Esophagus (tissue), 2 donors: ENCODE results near the gene TLE4. TPM values are rescaled to one million over a fixed set of nuclear protein-coding genes. Genes with fewer than 3 reads are reported as not detected.
"Not testable (repeated sequence)": the region's sequence is repeated elsewhere in the genome, so short reads cannot be mapped to it uniquely, and the experiment has no call there.

Experiments used
- H3K27ac ChIP-seq, 2 donors: one replicate each; pipeline ENCODE4 v1.5.1; 2013; ENCODE audit warnings: low read depth in 2 of 2, mild to moderate bottlenecking in 2 of 2, inconsistent platforms in 1 of 2, low read length in 1 of 2, moderate library complexity in 1 of 2
- H3K27me3 ChIP-seq, 2 donors: one replicate each; pipeline ENCODE4 v1.6.1; 2013; ENCODE audit warnings: low read length in 2 of 2, control low read depth in 1 of 2, mild to moderate bottlenecking in 1 of 2; ENCODE audit not compliant: insufficient read depth in 2 of 2, control insufficient read depth in 1 of 2
- H3K36me3 ChIP-seq, 2 donors: one replicate each; pipeline ENCODE4 v1.6.1; 2013; ENCODE audit warnings: low read length in 1 of 2; ENCODE audit not compliant: control insufficient read depth in 2 of 2, insufficient read depth in 2 of 2
- H3K4me1 ChIP-seq, 2 donors: one replicate each; pipeline ENCODE4 v1.6.1; 2013; ENCODE audit warnings: low read length in 1 of 2; ENCODE audit not compliant: control insufficient read depth in 2 of 2, insufficient read depth in 2 of 2
- H3K4me3 ChIP-seq, 2 donors: one replicate each; pipeline ENCODE4 v1.5.1; 2013; ENCODE audit warnings: low read length in 2 of 2, mild to moderate bottlenecking in 2 of 2, low read depth in 1 of 2, moderate library complexity in 1 of 2
- H3K9me3 ChIP-seq, 2 donors: one replicate each; pipeline ENCODE4 v1.6.1; 2013; ENCODE audit warnings: mild to moderate bottlenecking in 2 of 2, low read depth in 1 of 2, low read length in 1 of 2, moderate library complexity in 1 of 2; ENCODE audit not compliant: control insufficient read depth in 2 of 2, insufficient read depth in 1 of 2
- WGBS, 2 donors: extraction: QIAGEN DNeasy Blood & Tissue Kit; methylation state at CpG; one replicate each; pipeline ENCODE4 v1.1.7; 2013; 5-methylcytosine and 5-hydroxymethylcytosine counted together
- polyA plus RNA-seq, 2 donors: library from polyadenylated mRNA; stranded (reverse); fragments of 200-250 nt; gene quantifications; one replicate each; pipeline ENCODE4 v1.2.3, GENCODE V29; 2013
- donor health status: healthy with polysubstance abuse.
- donor health status: Bipolar disorder and iron deficiency.

TLE4 gene
- polyA plus RNA-seq, 2 donors = 8.5 to 12.9 TPM

DNA sequence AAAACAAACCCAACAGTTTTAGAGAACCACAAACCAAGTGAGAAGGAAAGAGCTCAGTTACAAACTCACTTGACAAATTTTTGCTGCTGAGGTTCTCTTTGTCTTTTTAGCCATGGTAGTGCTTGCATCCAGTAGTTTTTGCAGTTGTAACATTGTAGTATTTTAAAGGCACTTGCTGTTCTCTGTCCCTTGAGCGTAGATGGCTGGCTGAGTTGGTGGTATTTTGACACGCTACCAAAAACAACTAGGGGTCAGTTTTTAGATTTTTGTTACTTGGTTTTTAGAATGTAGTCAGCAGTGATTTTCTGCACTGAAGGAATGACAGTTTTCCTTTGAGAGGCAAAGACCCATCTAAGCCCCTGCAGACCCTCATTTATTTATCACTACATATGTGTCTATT lies 58.0 kb downstream of the TLE4 start:
- no peak overlapping the region for H3K27ac ChIP-seq
- WGBS, 2 donors = 95 to 100% methylated on average over 2 of the region's 2 CpGs
- H3K4me3 ChIP-seq = no peak overlapping the region
- no peaks in the 10 kb centered on the region for H3K36me3 ChIP-seq
- H3K27me3 ChIP-seq = no peaks in the 10 kb centered on the region
- H3K9me3 ChIP-seq = no peaks in the 10 kb centered on the region
- H3K4me1 ChIP-seq = no peaks in the 10 kb centered on the region

DNA sequence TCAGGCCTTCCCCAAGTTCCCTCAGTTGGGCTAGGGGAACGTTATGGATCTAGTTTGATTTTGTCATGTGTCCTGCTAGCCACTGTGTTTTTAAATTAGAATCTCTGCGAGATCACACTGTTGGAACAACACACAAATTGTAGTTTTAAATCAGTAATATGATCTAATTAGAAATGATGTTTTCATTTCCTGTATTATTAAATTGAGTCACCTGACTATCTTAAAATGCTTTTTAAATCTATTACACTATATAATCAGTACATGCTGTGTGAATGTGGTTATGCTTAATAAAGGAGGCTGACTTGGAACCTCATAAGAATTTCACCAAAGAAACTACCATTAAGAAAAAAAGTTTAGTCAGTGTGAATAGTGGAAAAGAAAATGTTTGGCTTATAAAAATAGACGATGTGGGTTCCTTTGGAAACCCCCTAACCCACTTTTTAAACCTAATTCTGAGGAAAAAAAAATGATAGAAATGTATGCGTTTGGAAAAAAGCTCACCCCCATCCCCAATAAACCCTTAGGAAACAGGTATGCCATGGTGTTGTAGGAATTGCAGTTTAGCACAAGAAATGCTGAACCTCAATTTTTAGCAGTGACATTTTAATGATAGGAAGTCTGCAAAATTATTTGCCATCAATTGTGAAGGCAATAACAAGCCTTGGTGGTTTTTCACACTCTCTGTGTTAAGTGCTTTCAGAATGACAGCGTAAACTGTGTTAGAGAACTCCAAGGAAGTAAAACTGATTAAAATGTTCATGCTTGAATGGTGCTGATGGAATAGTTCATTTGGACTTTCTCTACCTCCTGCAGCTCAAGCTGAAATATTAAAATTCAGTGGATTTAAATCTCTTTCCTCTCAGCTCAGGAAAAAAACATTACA lies 59.0 kb downstream of the TLE4 start:
- no peaks in the 10 kb centered on the region for H3K4me1 ChIP-seq
- no peaks in the 10 kb centered on the region for H3K9me3 ChIP-seq
- H3K27me3 ChIP-seq = no peaks in the 10 kb centered on the region
- no peak overlapping the region for H3K27ac ChIP-seq
- 77 to 80% methylated on average over 5 of the region's 5 CpGs for WGBS, 2 donors
- H3K36me3 ChIP-seq = no peaks in the 10 kb centered on the region
- H3K4me3 ChIP-seq = no peak overlapping the region

DNA sequence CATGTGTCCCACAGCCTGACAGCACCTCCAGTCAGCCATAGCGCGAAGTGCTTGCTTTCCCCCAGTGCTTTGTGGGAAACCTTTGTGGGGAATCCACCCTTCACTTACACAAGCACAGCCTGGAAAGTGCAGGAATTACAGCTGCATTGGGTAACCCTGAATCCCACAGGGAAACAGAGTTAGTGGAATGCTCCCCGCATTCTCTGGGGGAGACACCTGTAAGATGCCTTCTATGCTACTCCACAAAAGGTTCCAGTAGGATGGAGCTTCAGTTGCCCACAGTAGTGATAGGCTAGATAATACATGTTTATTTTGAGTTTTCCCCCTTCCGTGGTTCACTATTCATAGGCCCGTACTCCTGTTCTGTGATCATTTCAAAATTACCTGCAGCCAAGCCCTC lies 60.3 kb downstream of the TLE4 start:
- H3K9me3 ChIP-seq = no peaks in the 10 kb centered on the region
- no peaks in the 10 kb centered on the region for H3K36me3 ChIP-seq
- WGBS, 2 donors = 97 to 98% methylated on average over 5 of the region's 5 CpGs
- no peak overlapping the region for H3K4me3 ChIP-seq
- no peak overlapping the region for H3K27ac ChIP-seq
- no peaks in the 10 kb centered on the region for H3K4me1 ChIP-seq
- H3K27me3 ChIP-seq = no peaks in the 10 kb centered on the region

DNA sequence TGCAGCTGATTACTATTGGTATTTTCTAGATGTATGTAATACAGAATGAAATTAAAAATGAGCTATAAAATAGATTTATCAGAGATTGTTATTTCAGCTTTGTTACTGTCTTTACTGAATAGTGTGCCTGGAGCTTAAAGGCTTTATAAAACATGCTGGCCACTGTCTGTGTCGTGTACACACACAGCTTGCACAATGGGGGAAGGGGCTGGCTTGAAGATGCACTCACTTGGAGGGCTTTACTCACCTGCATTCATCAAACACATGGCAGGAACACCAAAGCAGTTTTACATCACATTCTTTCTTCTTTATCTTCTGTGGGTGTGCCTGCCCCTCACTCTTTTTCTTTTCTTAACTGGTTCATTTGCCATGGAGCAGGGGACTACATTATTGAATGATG lies 60.9 kb downstream of the TLE4 start:
- H3K27me3 ChIP-seq = no peaks in the 10 kb centered on the region
- H3K27ac ChIP-seq = no peak overlapping the region
- no peaks in the 10 kb centered on the region for H3K9me3 ChIP-seq
- H3K36me3 ChIP-seq = no peaks in the 10 kb centered on the region
- H3K4me3 ChIP-seq = no peak overlapping the region
- H3K4me1 ChIP-seq = no peaks in the 10 kb centered on the region
- WGBS, 2 donors = 80 to 92% methylated on average over 1 of the region's 1 CpG

GRCh38 chr9:79633558-79633957 lies 61.8 kb downstream of the TLE4 start:
- H3K9me3 ChIP-seq = no peaks in the 10 kb centered on the region

DNA sequence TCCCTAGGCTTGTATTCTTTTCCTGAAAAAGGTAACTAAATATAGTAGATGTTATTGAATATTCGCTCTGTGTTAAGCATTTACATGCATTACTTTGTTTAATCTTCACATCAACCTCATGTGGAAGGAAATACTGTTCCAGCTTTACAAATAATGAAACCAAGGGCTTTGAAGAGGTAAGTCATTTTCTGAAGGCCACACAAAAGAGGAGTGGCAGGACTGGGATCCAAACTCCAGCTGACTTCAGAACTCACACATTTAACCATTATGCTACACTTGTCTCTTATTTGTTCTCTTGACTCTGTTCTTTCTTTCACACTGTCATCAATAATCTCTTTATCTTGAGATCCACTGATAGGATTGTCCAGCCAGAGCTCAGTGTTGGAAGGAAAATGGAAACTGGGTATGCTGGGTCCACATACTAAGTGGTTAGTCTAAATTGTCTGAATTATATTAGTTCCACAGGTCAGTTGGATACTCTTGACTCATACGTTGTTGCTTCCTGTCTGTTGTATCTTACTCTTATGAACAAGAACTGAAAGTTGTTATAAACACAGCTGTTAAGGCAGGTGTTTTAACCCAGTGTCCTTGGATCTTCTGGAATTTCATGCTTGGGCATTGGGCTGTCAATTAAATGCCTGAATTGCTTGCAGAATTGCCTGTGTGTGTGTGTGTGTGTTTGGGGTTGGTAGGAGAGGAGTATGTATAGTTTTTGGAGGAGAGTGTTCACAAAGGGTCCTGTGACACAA lies 65.6 kb downstream of the TLE4 start:
- H3K36me3 ChIP-seq = no peaks in the 10 kb centered on the region
- no peak overlapping the region for H3K4me3 ChIP-seq
- 76 to 82% methylated on average over 2 of the region's 2 CpGs for WGBS, 2 donors
- no peaks in the 10 kb centered on the region for H3K4me1 ChIP-seq
- no peaks in the 10 kb centered on the region for H3K27me3 ChIP-seq
- H3K9me3 ChIP-seq = no peaks in the 10 kb centered on the region
- no peak overlapping the region for H3K27ac ChIP-seq

More at GRCh38 chr9:79633558-79633957, 61.8 kb downstream of the TLE4 start:
- H3K4me3 ChIP-seq = no peak overlapping the region
- no peaks in the 10 kb centered on the region for H3K4me1 ChIP-seq
- H3K27ac ChIP-seq = no peak overlapping the region
- no peaks in the 10 kb centered on the region for H3K36me3 ChIP-seq
- no peaks in the 10 kb centered on the region for H3K27me3 ChIP-seq
- 80 to 85% methylated on average over 3 of the region's 3 CpGs for WGBS, 2 donors

- no peaks in the 10 kb centered on the region for H3K9me3 ChIP-seq
- H3K36me3 ChIP-seq = no peaks in the 10 kb centered on the region
- H3K27me3 ChIP-seq = no peaks in the 10 kb centered on the region
- H3K4me3 ChIP-seq = no peak overlapping the region
- no peak overlapping the region for H3K27ac ChIP-seq
- no peaks in the 10 kb centered on the region for H3K4me1 ChIP-seq
- 95 to 98% methylated on average over 2 of the region's 2 CpGs for WGBS, 2 donors
These were observed 67.0 kb downstream of the TLE4 start for GRCh38 chr9:79638806-79639205.

GRCh38 chr9:79639354-79639753 lies 67.6 kb downstream of the TLE4 start:
- Histone ChIP-seq H3K4me3 (no peak overlapping the region), H3K36me3 (peaks cover 0 to under 1% of the 10 kb centered on the region in 2 donors), H3K27me3 (no peaks in the 10 kb centered on the region), H3K9me3 (no peaks in the 10 kb centered on the region), H3K27ac (no peak overlapping the region), H3K4me1 (no peaks in the 10 kb centered on the region)
- WGBS, 2 donors = 76 to 85% methylated on average over 1 of the region's 1 CpG

- not testable (repeated sequence) for H3K27me3 ChIP-seq, H3K9me3 ChIP-seq, H3K36me3 ChIP-seq, H3K4me1 ChIP-seq, H3K4me3 ChIP-seq, H3K27ac ChIP-seq
- WGBS, 2 donors = 93 to 96% methylated on average over 3 of the region's 3 CpGs
These were observed 68.3 kb downstream of the TLE4 start for GRCh38 chr9:79640067-79640466.
